Stimulated activated CD4-positive, alpha-beta T cell treated with anti-CD3 and anti-CD28 coated beads, Interleukin-15, amount 100 ng/mL, for 1 hour (primary cell): Measurements from ENCODE around the gene IGFL3.
"Not testable (repeated sequence)": the region's sequence is repeated elsewhere in the genome, so short reads cannot be mapped to it uniquely, and the experiment has no call there.

Experiments
- DNase-seq, 2 donors: peaks; one replicate each; pipeline ENCODE4 v3.0.0-alpha.2; 2020; ENCODE audit warnings: low read depth in 1 of 2, low spot score in 1 of 2

The IGFL3 gene

DNA sequence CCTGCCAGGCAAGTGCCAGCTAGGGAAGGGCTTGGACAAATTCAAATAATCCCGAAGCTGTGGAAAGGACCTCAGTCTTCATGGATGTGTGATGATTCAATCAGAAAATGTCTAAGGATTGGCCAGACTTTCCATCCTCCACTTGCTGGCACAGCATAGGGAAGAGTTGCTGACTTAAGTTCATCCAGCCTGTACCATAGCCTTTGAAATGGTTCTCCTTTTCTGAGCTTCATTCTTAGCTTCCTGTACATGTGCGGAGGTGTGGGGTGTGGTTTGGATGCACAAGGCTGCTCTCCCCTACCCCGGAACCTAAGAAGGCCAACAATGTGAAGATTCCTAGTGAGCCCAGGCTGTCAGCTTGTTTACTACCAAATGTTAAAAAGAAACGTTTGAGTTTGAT, 959 bp upstream of the IGFL3 start:
- no peak for DNase-seq

DNA sequence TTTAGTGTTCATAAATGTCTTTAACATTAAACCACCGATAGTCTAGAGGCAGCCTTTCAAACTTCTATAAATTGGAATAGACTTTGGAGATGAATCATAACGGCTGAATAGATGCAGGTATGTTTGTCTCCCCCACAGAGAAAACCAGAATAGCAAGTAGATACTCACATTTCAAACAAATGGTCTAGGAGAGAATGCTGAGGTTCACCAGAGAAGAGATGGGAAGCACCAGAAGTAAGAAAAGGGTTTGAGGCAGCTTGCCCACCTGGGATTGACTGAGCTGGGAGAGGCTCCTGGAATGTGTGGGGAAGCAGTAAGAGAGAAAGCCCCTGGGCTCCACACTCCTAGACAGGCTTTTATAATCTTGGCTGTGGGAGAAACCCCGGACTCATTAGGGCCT, 6.4 kb downstream of the IGFL3 start:
- no peak for DNase-seq

DNA sequence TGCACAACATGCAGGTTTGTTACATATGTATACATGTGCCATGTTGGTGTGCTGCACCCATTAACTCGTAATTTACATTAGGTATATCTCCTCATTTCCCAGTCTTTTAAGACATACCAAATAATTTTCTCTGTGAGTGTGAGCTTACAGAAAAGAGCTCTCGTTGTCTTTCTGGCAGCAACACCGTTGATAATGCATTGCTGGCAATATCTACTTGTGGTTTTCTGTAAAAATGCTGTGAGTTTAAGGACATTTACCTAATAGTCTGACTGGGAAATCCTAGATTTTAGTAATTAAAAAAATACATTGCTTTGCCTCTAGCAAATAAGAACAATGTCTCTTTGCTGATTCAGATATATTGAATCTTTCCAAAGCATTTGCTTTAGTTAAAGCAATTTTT, 8.4 kb downstream of the IGFL3 start:
- no peak for DNase-seq

DNA sequence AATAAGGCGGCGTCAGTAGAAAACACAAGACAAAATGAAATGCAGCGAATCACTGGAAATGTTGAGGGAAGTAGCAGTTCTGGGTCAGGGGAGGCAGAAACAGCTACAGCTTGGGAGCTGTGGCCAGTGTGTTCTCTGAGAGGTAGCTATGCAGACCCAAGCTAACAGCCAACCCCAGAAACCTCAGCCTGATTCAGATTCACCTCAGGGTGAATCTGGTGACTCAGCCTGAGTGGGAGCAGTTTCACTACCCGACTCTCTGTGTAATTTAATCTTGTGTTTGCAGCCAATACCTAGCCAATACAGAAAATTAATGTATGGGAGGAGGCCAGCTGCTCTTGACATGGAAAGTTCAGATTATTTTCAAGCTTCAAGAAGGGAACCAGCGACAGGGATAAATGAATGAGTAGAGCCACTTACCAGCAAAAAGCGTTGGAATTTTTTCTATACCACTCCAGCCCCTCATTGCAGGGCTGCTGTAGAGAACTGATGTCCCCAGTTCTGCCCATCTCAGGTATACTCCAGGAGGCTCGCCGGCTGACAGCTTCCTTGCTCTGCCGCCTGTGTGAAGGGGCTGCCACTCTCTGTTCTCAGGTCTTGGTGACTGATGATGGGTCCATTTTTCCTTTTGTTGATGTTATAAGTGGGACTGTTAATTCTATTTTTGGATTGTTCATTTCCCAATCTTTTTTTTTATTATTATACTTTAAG, 8.9 kb downstream of the IGFL3 start:
- no peak for DNase-seq

DNA sequence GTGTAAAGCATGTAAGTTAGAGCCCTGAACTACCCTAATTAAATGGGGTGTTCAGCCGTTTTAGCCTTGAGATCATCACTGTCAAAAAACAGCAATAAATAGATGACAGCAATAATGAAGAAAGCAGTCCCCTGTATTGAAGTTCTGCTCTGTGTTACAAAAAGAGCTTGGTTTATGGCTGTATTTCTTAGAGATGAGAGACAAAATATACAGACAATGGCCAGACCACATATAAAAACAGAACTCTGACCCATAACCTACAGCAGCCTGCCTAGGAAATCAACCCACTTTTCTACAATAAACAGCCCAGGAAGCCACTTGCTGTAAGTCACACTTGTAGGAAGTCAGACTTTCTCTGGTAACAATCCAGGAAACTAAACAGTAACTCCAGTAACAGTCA, 10.8 kb downstream of the IGFL3 start:
- DNase-seq: no peak

DNA sequence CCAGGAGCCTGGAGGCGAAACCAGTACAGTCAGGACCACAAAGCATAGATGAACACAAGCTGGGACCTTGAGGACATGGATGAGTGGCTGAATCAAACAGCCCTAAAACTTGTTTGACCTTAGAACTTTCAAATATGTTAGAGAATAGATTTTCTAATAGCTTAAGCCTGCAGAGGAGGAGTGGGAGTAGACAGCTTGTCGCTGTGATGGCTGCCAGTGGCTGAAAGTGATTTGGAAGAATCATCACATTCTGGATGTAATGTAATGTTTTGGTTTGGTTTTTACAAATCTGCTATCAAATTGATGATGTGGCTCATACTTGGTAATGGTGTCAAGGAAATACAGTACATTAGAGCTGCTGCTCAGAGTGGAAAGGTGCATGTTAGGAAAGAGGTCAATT, 12.0 kb downstream of the IGFL3 start:
- no peak for DNase-seq

DNA sequence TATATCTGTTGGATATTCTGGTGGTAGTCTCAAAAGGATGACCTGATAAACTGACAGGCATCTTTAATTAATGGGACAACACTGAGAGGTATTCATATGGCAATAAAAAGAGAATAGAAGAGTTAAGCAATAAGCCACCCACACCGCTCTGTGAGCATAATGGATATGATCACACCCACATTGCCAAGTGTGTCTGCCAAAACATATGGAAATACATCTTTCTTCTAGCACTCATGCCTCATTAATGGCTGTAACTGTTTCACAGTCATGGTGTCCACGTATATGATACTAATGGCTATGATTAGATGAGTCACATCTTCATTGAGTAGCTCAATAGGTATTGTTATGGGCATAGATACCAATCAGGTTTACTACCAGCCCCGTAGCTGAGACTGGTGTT, 13.1 kb downstream of the IGFL3 start:
- DNase-seq: no peak

DNA sequence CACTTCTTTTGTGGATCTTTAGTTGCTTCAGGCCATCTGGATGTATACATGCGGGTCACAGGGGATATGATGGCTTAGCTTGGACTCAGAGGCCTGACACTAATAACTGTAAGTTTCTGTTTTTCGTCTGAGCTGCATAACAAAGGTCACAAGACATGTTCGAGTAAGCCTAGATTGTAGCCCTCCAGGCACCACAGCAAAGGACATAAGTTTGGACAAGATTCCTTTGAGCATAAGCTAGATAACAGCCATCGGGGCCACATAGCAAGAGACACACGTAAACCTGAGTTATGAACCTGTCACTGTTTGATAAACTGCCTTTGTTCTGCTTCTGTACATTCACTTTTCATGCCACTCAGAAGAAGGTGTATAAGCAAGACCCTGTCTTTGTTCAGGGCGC, 14.6 kb downstream of the IGFL3 start:
- DNase-seq: no peak

DNA sequence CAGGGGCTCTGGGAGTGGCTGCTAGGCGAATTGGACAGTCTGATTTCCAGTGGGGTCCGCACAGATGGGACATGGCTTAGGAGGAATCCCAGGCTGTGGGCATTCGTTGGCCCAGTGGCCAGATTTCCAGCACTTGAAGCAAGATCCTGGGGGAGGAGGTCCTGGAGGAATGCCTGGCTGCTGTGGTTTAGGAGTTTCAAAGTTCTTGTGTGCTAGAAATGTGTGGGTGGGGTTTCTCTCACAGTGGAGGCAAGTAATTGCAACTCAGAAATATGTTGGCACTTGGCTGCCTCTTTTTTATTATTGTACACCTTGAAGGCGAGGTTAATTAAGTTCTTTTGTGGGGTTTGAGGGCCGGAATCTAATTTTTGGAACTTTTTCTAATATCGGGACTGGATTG, 17.1 kb downstream of the IGFL3 start:
- DNase-seq: no peak

DNA sequence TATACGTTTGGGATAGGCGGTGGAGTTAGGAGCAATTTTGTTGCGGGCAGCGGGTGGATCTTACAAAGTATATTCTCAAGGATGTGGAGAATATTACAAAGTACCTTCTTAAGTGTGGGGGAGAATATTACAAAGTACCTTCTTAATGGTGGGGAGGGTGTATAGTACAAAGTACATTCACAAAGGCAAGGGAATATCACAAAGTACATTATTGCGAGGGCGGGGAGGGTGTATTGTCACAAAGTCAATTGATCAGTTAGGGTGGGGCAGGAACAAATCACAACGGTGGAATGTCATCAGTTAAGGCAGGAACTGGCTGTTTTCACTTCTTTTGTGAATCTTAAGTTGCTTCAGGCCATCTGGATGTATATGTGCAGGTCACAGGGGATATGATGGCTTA, 22.2 kb downstream of the IGFL3 start:
- not testable (repeated sequence) for DNase-seq

DNA sequence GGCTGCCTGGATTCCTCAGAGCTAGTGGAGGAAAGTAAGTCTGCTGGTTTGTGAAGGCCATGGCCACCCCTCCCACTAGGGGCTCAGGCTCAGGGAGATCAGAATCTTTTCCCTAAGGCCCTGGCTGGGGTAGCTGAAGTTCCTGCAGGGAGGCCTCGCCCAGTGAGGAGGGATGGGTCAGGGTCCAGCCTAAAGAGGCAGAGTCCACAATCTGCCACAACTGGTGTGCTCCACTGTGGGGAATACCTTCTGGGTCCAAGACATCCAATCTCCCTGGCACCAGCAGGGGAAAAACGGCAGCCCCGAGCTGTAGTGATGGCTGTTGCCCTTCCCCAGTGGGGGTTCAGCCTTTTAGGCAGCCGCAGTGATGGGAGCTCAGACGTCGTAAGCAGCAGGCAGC, 23.2 kb downstream of the IGFL3 start:
- no peak for DNase-seq

DNA sequence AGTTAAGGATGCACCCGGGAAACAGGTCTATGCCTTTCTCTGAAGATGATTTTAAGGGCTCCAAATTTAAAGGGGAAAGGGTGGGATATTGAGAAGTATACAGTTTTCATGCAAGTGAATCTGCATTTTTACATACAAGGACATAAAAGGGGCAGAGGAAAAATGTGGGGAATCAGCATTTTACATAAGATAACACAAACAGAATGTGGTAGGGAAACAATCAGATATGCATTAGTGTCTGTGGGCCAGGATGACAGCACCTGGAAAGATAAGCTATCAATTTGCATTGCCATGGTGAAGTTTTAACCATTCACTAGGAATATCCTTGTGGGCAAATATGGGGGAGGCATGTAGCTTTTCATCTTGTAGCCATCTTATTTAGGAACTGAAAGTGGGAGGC, 24.1 kb downstream of the IGFL3 start:
- DNase-seq: no peak

DNA sequence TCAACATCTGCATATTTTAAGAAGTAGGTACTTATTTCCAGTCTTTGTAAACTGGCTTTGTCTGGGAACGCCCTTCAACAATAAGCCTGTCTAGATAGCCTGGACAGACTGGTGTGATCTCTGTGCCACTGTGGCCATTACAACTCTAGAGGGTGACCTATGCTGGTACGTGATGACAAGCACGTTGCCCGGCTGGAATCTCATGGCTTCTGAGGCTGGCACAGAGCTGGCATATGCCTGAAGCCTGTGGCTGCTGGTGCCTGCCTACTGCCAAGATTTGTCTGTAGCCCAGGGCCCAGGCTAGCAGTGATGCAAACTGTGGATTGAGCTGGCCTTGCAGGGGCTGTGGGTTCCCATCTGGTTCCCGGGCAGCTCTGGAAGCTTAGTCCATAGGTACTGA, 34.0 kb downstream of the IGFL3 start:
- DNase-seq: no peak

DNA sequence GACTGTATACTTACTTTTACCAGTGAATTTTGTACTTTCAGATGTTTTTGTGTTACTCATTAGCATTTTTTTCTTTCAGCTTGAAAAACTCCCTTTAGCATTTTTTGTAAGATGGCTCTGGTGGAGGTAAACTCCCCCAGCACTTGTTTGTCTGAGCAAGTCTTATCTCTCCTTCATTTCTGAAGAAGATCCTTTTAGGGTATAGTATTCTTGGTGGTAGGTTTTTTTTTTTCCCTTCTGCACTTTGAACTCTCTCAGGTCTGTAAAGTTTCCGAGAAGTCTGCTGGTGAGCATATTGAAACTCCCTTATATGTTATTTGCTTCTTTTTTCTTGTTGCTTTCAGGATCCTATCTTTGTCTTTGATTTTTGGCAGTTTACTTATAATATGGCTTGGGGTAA, 35.1 kb downstream of the IGFL3 start:
- DNase-seq: no peak

DNA sequence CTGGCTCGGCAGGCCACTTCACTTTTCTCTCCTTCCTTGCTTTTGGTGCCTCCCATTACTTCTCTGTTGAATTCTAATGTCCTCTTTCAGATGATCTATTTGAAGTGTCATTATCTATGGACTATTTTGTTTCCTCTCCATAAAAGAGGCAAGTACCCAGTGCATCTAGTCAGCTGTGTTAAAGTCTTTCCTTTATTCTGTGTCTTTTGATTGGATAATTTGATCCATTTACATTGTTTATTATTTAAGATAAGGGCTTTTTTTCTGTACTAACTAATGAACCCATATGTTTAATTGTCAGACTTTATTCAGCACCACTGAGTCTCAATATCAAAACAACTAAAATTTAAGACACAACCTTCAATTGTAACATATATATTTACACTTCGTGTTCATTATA, 36.4 kb downstream of the IGFL3 start:
- DNase-seq: no peak

DNA sequence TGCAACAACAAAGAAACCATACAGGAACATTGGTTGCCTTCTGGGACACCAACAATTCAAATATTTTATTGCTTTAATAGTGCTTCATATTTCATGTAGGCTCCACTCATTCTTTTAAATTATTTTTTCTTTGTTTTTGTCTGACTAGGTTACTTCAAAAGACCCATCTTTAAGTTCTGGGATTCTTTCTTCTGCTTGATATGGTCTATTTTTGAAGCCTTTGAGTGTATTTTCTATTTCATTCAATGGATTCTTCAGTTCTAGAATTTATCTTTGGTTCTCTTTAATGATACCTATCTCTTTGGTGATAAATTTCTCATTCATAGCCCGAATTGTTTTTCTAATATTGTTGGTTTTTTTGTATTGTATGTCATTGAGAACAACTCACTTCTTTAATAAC, 38.6 kb downstream of the IGFL3 start:
- DNase-seq: no peak

DNA sequence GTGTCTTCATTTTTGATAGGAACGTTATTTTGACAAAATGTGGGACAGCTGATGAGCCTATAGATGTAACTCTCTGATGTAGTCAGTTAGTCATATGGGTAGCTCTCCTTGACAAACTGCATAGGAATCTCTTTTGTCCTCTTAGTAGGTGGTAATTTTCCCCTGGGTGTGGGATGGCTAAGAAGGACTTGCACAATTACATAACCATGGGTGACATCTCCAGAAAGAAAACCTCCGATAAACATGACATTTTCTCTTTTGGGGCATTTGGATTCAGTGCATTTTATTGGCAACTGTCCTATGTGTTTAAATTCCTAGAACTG, 41.8 kb downstream of the IGFL3 start:
- no peak for DNase-seq

DNA sequence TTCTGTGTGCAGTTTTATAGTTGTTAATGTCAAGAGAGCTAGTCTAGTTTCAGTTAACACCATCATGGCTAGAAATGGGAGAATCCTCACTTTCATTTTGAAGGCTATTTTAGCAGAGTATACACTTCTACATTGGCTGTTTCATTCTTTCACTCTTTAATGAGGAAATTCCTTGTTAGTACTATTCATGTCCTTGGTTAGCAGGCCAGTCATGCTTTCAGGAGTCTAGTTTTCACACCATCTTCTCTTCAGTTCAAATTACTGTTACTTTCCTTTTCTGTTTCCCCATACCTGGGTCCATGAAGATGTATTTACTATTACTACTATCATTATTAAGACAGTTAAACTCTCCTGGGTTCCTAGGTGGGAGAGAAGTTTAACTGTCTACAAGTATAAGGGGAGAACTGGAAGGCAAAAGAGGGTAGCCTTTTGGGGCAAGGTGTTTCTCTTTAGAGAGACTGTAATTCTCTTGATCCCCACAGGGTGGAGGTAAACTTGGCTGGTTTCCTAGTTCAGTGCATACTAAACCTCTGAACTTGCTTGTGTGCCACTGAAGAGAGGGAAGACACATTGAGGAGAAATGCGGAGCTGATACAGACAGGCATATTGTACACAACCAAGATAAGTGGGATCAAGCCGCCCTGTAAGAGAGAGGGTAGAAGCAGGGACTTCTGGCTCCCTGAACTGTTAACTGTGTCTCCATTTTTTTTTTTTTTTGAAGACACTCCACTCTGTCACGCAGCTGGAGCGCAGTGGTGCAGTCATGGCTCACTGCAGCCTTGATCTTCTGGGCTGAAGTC, 42.4 kb downstream of the IGFL3 start:
- DNase-seq: no peak

DNA sequence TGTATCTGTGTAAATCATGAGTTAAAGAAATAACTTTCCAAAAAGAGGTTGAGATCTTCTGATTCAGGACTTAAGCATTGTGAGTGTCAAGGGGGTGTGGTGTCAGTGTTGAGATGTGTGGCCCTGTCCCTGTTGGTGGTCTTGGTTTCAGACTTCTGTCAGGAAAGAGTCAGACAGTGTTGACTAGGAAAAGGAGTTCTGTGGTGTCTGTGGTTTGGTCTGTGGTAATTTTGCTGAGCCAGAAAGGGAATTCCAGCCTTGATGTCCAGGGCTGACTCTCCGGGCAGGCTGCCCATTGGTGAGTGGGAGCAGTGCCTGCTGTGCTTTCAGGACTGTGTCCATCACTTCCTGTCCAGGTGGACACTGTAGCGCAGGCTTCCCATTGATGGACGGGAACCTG, 43.9 kb downstream of the IGFL3 start:
- no peak for DNase-seq

DNA sequence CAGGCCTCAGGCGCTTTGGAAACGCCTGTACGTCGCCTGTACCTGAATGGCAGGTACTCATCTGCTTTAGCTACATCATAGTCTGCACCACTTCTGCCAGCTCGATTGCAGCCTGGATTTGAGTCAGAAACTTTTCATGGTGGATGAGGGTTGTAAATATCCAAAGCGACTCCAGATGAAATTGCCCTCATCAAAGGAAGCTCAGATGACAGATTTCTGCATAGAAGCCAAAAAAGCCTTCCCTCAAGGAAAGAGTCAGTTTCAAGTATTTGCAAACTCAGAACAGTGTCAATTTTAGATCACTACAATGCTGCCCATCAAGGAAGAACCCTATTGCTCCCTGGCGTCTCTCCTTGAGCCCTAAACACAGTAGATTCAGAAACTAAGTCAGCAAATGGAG, 44.9 kb downstream of the IGFL3 start:
- no peak for DNase-seq

DNA sequence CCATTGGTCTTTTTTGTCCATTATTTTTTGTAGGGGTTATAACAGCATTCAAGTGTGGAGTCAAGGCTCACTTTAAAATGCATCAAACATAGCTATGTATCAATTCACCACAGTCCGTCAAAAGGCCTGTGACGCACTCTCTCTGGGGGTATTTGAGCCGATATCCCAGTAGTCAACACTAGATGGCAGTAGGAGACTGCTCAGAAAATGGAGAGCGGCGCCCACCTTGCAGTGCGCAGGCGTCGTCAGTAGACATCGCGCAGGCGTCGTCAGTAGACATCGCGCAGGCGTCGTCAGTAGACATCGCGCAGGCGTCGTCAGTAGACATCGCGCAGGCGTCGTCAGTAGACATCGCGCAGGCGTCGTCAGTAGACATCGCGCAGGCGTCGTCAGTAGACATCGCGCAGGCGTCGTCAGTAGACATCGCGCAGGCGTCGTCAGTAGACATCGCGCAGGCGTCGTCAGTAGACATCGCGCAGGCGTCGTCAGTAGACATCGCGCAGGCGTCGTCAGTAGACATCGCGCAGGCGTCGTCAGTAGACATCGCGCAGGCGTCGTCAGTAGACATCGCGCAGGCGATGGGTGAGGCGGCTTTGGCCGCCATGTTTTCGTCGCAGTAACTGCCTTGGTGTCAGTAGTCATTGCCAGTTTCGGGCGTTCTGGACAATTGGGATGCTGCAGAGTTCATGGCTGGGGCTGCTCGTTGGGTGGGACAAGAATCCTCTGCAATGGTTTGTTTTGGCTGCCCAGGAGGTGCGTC, 45.7 kb downstream of the IGFL3 start:
- not testable (repeated sequence) for DNase-seq

DNA sequence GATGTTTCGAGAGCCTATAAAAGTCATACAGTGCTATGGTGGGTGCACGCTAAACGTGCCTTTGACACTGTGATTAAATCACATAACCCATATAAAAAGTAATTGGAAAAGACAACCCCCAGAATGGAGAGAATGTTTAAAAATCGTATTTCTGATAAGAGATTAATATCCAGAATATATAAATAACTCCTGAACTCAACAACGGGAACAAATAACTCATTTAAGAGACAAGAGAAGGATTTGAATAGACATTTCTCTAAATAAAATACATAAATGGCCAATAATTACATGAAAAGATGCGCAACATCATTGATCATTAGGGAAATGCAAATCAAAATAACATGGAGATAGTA, 46.7 kb downstream of the IGFL3 start:
- DNase-seq: no peak
